HepG2 (cell line): ENCODE results near the gene ARL10. TPM values are rescaled to one million over a fixed set of nuclear protein-coding genes. Genes with fewer than 3 reads are reported as not detected.

ENCODE experiments used
- ATF2 ChIP-seq: sonication (generic); formaldehyde crosslinking; IDR thresholded peaks from 2 replicates; pipeline ENCODE4 v1.4.0; 2020; ENCODE audit warnings: missing genetic modification reagents
- CEBPG ChIP-seq: IDR thresholded peaks from 2 replicates; pipeline ENCODE4 v1.6.1; 2016
- E2F1 ChIP-seq: sonication (generic); formaldehyde crosslinking; IDR thresholded peaks from 2 replicates; pipeline ENCODE4 v1.5.0; 2020; ENCODE audit warnings: missing genetic modification reagents
- ELF3 ChIP-seq: IDR thresholded peaks from 2 replicates; pipeline ENCODE4 v1.6.1; 2016; ENCODE audit warnings: missing genetic modification reagents, missing compliant biosample characterization
- FOXO4 ChIP-seq: sonication (generic); formaldehyde crosslinking; conservative IDR thresholded peaks from 2 replicates; pipeline ENCODE4 v1.8.1; 2023; ENCODE audit warnings: missing genetic modification reagents
- KLF11 ChIP-seq: IDR thresholded peaks from 2 replicates; pipeline ENCODE4 v1.6.1; 2016; ENCODE audit warnings: missing compliant biosample characterization
- MIER3 ChIP-seq: IDR thresholded peaks from 2 replicates; pipeline ENCODE4 v1.6.1; 2016; ENCODE audit warnings: missing compliant biosample characterization, borderline replicate concordance
- NONO ChIP-seq, 2 experiments: fragments of 450-650 bp in 1 of 2; sonication (generic) in 1 of 2; formaldehyde crosslinking in 1 of 2; IDR thresholded peaks in 1 of 2; conservative IDR thresholded peaks in 1 of 2; 2 replicates each; pipeline versions ENCODE4 v1.6.1 to v1.8.0; 2017 to 2022; ENCODE audit warnings: mild to moderate bottlenecking in 1 of 2, missing genetic modification reagents in 1 of 2, moderate library complexity in 1 of 2
- PHF21A ChIP-seq: sonication (generic); formaldehyde crosslinking; IDR thresholded peaks from 2 replicates; pipeline ENCODE4 v1.5.0; 2020; ENCODE audit warnings: mild to moderate bottlenecking, missing genetic modification reagents
- PLSCR1 ChIP-seq: sonication (generic); formaldehyde crosslinking; IDR thresholded peaks from 2 replicates; pipeline ENCODE4 v1.5.0; 2020; ENCODE audit warnings: missing genetic modification reagents, mild to moderate bottlenecking, borderline replicate concordance
- SPEN ChIP-seq: sonication (generic); formaldehyde crosslinking; IDR thresholded peaks from 2 replicates; pipeline ENCODE4 v1.5.1; 2020; ENCODE audit warnings: low read depth, mild to moderate bottlenecking, missing genetic modification reagents
- STAG1 ChIP-seq: sonication (generic); formaldehyde crosslinking; IDR thresholded peaks from 2 replicates; pipeline ENCODE4 v1.4.0; 2020; ENCODE audit warnings: missing genetic modification reagents
- YY1 ChIP-seq: IDR thresholded peaks from 2 replicates; pipeline ENCODE4 v1.6.1; 2011; ENCODE audit warnings: low read length, low read depth, moderate library complexity, mild to moderate bottlenecking; ENCODE audit not compliant: insufficient read depth, insufficient replicate concordance
- ZBTB46 ChIP-seq: sonication (generic); formaldehyde crosslinking; IDR thresholded peaks from 2 replicates; pipeline ENCODE4 v1.4.0; 2020; ENCODE audit warnings: mild to moderate bottlenecking, missing genetic modification reagents, borderline replicate concordance
- ZNF12 ChIP-seq: sonication (generic); formaldehyde crosslinking; IDR thresholded peaks from 2 replicates; pipeline ENCODE4 v1.5.0; 2020; ENCODE audit warnings: missing genetic modification reagents
- ZNF512B ChIP-seq: sonication (generic); formaldehyde crosslinking; IDR thresholded peaks from 2 replicates; pipeline ENCODE4 v1.5.1; 2020; ENCODE audit warnings: missing genetic modification reagents, mild to moderate bottlenecking, borderline replicate concordance
- ZNF607 ChIP-seq: sonication (generic); formaldehyde crosslinking; IDR thresholded peaks from 2 replicates; pipeline ENCODE4 v1.5.1; 2020; ENCODE audit warnings: missing genetic modification reagents, mild to moderate bottlenecking, borderline replicate concordance
- ZNF777 ChIP-seq: sonication (generic); formaldehyde crosslinking; IDR thresholded peaks from 2 replicates; pipeline ENCODE4 v1.4.0; 2020; ENCODE audit warnings: missing genetic modification reagents
- polyA plus RNA-seq, 8 experiments: library from polyadenylated mRNA; depleted of rRNA in 3 of 8; stranded (reverse) in 7 of 8; unstranded in 1 of 8; fragments of >200 nt; fragmentation: Illumina TruSeq in 4 of 8; extraction: Trizol in 4 of 8; gene quantifications; 2 replicates each; pipeline versions ENCODE4 v1.2.1 to v1.2.3, GENCODE V29; 2011 to 2016; ENCODE audit warnings: low read depth in 4 of 8, missing spikeins in 1 of 8, mixed read lengths in 1 of 8; ENCODE audit not compliant: insufficient read depth in 1 of 8
- total RNA-seq, 5 experiments: library from RNA; depleted of rRNA; stranded (reverse); fragments of >200 nt; fragmentation: Illumina TruSeq; extraction: Trizol; gene quantifications; 2 replicates each; pipeline ENCODE4 v1.2.3, GENCODE V29; 2016; ENCODE audit warnings: low read depth in 1 of 5

Gene ARL10
- total and polyA plus RNA-seq, 2 of the 13 experiments (the other 11 are each of a cell fraction or from before 2014, with no cell fraction given): 0.18 to 0.50 TPM

- no peak for TF ChIP-seq NONO (IDR thresholded peaks at IDR 0.05)
- peak; percentile 76; the same call in 1 of the 2 replicates for TF ChIP-seq NONO (CRISPR knock-in tag; conservative IDR thresholded peaks at IDR 0.05)
- TF ChIP-seq ZNF777 (CRISPR knock-in tag): no peak
- TF ChIP-seq MIER3 (CRISPR knock-in tag): peak; percentile 72; the same call in 1 of the 2 replicates
- peak; percentile 79; the same call in 1 of the 2 replicates for TF ChIP-seq ZNF607 (CRISPR knock-in tag)
- peak; percentile 74; the same call in 1 of the 2 replicates for TF ChIP-seq SPEN (CRISPR knock-in tag)
- peak; percentile 62 for TF ChIP-seq ELF3 (CRISPR knock-in tag)
- TF ChIP-seq PHF21A (CRISPR knock-in tag): no peak
- peak; percentile 68; the same call in 1 of the 2 replicates for TF ChIP-seq ZBTB46 (CRISPR knock-in tag)
- peak; percentile 63; the same call in 1 of the 2 replicates for TF ChIP-seq E2F1 (CRISPR knock-in tag)
- peak; percentile 49 for TF ChIP-seq YY1
- TF ChIP-seq ZNF12: no peak
- TF ChIP-seq STAG1: peak; percentile 44
- no peak; the same call in 1 of the 2 replicates for TF ChIP-seq CEBPG (CRISPR knock-in tag)
- peak; percentile 69; the same call in 1 of the 2 replicates for TF ChIP-seq ZNF512B (CRISPR knock-in tag)
- no peak; the same call in 1 of the 2 replicates for TF ChIP-seq KLF11 (CRISPR knock-in tag)
- TF ChIP-seq PLSCR1: no peak
- TF ChIP-seq ATF2 (CRISPR knock-in tag): peak; percentile 83
- peak; percentile 82; the same call in 1 of the 2 replicates for TF ChIP-seq FOXO4 (CRISPR knock-in tag)
Measured at GRCh38 chr5:176361437-176362232, 3.7 kb upstream of the ARL10 start, which contains the start of gene KIAA1191 (continued).
